HS-5 (cell line): Measurements from ENCODE around the gene RORB.

Experiments
- DNase-seq: peaks from one replicate; pipeline ENCODE4 v3.0.0-alpha.2; 2012; ENCODE audit warnings: low read depth

RORB gene

DNA sequence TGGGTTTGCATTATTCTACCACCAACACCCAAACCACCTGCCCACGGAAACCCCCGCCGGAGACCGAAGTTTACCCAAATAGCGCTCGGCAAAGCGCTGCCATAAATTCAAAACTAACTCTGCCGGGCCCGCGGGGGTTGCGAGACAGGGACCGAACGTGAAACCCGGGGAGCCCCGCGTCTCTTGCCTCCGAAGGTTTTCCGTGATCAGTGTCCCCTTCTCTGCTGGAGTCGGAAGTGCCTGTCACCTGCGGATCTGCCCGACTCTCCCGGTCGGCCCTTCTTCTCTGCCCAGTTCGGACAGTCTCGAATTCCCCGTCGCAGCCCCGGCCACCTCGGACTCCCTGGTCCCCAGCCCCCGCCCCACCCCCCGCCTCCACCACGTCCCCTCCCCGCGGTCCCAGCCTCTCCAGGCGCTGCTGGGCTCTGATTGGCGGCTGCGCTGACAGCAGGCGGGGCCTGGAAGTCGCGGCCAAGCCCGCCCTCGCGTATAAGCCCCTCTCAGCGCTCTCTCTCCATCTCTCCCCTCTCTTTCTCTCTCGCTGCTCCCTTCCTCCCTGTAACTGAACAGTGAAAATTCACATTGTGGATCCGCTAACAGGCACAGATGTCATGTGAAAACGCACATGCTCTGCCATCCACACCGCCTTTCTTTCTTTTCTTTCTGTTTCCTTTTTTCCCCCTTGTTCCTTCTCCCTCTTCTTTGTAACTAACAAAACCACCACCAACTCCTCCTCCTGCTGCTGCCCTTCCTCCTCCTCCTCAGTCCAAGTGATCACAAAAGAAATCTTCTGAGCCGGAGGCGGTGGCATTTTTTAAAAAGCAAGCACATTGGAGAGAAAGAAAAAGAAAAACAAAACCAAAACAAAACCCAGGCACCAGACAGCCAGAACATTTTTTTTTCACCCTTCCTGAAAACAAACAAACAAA lies at the start of gene RORB:
Gene RORB (plus strand): TSS at position 517 of the 929 bp plus-strand sequence. CDS start 642 bp downstream, outside the sequence.
- DNase-seq: peak; percentile 36

DNA sequence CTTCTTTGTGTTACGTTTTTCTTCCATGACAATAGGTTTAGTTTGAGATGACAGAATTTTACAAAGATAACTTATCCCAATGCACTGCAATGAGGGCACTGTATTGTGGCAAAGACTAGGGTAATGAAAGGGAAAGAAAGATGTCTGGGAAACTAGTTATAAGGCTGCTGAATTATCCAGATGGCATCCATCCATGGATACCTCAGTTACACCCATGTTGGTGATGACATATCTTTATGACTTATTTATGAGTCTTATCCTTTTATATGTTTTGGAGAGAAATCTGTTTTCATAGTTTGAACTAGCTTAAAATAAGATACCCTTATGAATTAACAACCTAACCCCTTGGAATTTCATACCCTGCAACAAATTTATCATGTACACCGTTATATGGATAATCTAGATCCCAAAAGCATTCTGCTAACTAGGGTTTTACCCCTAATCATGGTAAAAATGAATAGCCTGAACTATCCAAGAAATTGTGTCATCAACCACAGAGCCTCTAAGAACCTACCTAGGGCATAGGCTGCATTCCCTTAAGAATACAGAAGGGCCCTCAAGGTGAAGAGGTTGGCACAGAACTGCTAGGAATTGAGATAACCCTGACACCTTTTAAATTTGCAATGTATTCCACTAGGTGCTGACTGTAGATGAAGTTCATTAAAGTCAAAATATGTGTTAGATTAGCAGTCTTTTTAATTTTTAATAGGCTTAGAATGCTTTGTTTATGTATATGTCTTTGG lies 49.5 kb upstream of the RORB start:
- no peak for DNase-seq

DNA sequence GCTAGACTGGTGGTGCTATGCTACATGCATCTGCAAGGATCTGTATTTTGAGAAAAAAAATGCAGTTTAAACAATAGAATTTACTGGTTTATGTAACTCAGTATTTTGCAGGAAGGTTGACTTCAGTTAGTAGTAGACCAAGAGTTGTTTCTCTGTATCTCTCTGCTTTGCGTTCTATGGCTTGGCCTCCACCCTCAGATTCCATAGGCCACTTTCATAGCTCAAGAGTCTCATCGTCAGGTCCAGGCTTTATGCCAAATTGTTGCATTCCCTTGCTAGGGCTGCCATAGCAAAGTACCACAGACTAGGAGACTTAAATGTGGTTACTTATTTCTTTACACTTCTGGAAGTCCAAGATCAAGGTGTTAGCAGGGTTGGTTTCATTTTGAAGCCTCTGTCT lies 48.1 kb upstream of the RORB start:
- no peak for DNase-seq

DNA sequence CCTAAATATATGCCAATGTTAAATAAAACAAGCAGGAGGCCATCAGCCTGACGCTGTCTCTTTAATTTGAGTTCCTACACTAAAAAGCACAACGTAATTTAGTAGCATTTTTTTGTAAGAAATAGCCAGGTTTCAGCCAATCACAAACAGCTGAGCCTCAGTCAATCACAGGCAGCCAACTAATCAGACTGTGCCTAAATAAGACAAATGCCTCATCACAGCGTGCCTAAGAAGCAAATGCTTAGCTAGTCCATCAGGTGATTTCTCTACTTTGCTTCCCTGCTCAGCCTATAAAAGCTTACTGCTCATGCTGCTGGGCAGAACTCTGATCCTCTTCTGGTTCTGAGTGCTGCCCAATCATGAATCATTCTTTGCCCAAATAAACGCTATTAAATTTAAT lies 38.3 kb upstream of the RORB start:
- DNase-seq: no peak

DNA sequence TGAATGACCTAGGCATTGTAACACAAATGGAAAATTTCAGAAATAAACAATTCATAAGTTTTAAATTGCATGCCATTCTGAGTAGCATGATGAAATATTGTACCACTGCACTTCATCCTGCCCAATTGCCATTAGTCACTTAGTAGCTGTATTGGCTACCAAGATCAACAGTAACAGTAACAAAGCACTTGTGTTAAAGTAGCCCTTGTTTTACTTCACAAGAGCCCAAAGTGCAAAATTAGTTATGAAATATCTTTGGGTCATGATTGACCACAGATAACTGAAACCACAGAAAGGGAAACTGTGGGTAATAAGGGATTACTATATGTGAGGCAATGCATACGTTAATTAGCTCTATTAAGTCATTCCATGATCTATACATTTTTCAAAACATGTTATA lies 33.3 kb upstream of the RORB start:
- DNase-seq: no peak

DNA sequence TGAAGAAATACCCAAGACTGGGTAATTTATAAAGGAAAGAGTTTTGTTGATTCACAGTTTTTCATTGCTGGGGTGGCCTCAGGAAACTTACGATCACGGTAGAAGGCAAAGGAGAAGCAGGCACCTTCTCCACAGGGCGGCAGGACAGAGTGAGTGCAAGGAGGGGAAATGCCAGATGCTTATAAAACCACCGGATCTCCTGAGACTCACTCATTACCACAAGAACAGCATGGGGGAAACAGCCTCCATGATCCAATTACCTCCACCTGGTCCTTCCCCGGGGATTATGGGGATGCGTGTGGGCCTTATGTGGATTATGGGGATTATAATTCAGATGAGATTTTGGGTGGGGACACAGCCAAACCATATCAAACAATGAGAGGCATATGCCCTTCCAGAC lies 18.5 kb upstream of the RORB start:
- no peak for DNase-seq

DNA sequence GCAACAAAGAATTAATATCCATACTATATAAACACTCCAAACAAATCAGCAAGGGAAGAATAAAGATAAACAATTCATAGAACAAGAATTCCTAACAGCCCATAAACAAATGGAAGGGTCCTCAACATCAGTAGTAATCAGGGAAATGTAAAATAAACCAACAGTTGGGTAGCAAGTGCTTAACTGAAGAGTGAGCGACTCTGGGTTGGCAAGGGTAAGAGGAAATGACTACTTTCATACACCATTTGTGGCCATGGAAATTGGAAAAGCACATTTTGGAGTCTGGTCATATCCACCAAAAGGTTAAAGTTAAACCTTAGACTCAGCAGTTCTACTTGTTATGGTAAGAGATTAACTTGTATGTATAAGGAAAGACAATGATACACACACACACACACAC lies 17.4 kb upstream of the RORB start:
- no peak for DNase-seq

DNA sequence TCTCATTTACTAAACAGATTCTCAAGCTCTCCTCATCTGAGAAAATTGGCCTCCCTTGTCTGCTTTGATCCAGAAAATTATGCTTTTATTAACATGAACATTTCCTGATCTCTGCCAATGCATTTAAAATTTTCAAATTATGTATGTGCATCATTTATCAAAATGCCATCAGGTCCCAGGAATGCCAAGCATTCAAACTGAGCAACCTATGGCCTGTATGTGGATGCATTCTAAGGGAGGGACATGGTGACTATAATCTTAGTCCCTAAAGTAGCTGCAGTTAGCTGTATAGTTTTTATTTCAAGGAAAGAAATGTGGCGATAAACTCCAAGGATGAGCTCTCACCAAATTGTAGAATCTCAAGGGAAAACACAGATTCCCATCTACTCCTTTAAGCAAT lies 9.7 kb upstream of the RORB start:
- DNase-seq: no peak

DNA sequence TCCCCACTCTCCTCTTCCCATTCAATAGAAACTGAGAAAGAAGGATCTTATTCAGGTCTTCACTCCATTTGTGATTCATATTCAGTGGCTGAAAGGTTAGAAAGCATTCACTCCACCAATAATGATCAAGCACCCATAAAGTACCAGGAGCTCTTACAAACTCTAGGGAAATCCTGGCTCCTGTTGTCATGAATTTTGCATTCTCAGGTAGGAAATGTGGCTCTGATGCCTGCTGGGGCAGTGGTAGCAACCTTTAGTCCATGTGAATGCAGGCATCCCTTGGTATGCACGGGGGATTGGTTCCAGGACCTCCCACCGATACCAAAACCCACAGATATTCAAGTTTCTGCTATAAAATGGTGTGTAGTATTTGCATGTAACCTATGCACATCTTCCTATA lies 3.6 kb upstream of the RORB start:
- DNase-seq: no peak

DNA sequence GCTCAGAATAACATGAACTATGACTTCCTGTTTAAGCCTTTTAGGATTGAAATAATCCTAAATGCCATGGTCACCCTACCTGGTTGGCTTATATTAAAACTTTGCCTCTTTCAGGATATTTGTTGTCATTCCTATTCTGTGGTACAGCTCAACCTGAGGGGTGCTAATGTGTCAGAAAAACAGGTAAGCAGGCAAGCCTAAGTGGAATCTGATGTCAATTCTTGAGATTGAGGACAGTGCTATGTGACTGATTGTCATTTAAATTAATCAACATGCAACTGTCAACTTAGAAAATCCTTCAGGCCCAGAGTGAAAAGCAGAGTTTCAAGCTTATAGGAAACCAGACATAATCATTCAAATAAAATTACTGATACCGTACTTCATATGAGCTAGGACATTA lies 2.6 kb upstream of the RORB start:
- no peak for DNase-seq

DNA sequence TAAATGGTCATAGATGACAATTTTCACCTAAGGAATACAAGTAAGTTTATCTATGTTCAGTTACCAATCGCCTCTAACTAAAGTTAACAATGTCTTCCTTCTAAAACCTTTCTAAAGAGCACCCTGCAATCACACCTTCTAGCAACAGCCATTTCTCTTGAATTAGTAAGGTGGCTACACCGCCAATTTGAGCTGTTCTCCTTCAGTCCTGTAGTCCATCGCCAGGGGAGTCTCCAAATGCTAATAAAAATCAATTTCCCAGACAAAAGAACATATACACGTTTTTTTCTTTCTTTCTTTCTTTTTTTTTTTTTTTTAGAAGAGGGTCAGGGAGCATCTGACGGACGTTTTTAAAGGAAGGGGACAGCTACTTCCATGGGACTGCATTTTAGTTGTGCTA lies 729 bp upstream of the RORB start:
- no peak for DNase-seq

DNA sequence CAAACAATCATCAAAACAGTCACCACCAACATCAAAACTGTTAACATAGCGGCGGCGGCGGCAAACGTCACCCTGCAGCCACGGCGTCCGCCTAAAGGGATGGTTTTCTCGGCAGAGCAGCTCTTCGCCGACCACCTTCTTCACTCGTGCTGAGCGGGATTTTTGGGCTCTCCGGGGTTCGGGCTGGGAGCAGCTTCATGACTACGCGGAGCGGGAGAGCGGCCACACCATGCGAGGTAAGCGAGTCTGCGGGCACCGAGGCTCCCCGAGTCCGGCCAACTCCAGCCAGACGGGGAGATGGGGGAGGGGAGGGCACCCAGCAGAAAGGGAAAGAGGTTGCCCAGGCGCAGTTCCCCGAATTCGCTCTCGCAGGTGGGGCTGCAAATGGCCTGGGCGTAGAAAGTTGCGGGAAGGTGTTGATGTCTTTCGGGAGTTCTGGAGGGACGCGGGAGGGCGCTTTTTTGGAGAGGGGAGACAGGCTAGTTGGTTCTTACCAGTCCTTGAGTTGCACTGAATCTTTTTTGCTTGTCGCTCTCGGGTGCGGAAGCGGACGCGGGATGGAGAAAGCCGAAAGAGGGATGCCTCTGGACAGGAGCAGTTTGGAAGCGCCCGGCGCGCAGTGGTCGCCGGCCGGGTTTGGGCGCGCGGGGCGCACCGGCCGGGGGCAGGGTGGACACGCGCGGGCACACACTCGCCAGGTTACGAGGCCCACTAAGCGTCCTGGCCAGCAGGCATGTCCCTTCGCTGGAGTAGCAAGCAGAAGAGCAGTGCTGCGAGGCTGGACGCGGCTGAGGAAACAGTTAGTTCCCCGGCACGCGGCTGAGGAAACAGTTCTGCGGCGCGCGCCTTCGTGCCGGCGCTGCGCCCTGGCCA lies 849 bp downstream of the RORB start:
- no peak for DNase-seq

DNA sequence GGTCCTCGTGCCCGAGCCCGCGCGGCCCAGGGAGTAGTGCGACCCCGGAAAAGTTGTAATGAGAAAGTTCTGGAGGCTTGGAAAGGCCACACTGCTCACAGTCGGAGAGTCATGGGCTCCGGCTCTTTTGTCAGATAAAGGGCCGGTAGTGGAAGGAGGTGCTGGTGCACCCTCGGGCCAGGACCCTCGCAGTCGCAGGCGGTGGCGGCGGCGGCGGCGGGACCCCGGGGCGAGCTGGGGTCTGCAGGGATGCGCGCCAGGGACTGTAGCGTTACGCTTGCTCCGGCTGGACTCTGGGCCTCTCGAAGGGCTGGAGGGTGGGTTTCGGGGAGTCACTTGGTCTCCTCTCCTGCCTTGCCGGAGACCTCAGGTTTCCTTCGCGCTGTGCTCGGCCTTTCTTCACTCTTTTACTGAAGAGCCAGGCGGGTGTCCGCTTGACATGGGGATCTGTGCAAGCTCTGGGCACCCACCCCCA lies 1.5 kb downstream of the RORB start:
- DNase-seq: no peak

DNA sequence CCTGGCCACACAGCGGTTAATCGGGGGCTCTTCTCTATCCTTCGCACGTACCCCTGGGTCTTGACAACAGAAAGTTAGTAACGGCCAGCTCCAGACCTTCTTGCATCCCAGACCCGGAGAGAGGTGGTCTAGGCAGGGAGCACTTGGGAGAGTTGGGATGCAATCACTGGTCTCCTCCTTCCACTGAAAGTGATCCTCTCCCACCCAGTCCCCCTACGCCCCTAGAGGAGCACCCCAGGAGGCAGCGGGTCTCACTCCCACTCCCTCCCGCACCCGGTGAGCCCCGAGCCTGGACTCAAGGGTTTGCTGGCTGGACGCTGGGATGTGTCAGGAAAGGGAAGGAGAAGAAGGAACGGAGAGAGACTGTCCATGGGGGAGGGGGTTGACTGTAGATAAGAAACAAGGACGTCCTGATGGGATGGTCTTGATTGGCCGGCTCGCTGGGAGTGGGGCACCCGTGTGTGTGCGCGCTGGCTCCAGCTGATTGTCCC lies 2.0 kb downstream of the RORB start:
- no peak for DNase-seq

DNA sequence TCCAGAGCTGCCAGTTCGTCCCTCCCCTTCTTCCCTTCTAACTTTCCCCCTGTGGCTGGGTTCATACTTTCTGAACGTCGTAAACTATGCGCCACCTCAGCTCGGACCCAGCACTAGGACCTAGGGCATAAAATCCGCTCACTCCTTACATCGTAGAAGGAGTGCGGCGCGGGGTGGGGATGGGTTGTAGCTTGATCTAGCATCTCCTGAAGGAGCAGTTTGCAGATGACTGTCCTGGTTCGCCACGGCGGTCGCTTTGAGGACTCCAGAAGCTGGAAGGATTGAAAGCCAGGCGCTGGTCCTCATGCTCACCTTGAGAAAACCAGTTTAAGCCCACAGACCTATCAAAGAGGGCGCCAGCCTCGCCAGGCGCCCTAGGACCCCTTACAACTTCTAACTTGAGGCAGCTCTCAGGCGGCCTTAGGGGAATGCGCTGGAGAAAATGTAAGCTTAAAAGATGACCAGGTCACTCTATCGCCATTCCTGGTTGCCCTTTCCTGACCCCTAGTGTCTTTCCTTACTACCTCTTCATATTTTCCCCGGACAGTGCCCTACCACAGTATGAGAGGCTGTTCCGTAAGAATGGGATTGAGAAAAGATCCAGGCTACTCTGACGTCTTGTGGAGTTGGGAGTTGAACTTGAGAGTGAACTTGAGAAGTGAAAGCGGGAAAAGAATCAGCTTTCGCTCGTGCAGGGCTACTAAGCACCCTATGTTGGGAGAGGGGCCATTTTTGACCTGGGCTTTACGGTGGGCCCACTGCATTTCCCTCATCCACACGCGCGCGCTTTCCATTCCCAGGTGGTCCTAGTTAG lies 2.8 kb downstream of the RORB start:
- DNase-seq: no peak

DNA sequence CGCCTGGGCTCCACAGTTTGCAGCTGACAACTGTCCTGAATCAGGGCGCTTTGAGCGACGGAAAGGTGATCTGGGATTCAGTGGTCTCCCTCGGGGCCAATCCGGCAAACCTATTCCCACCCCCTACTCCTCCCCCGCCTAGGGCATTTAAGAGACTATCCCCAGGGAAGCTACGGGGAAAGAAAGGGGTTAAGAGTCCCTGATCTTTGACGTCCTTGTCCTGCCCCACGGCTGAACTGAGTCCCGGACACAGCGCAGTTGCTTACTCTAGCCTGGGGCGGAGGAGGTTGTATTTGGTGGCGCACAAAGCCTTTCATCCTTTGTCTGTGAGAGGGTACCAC lies 3.4 kb downstream of the RORB start:
- no peak for DNase-seq

DNA sequence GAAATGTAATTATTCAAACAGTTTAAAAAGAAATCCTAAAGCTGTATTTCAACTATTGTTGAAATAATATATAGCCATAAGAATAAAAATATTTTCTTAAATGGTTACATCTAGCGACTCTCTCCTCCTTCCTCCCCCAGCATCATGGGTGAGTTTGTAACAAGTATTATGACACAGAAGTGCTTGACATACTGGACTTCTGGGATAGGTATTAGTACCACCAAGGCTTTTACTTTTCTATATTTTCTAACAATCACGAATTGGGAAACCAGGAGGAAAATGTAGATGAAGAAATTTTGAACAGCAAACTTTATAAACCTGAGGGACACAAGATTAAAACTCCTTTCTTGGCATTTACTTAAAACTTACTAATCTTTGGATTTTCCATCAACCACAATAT lies 4.4 kb downstream of the RORB start:
- DNase-seq: no peak

DNA sequence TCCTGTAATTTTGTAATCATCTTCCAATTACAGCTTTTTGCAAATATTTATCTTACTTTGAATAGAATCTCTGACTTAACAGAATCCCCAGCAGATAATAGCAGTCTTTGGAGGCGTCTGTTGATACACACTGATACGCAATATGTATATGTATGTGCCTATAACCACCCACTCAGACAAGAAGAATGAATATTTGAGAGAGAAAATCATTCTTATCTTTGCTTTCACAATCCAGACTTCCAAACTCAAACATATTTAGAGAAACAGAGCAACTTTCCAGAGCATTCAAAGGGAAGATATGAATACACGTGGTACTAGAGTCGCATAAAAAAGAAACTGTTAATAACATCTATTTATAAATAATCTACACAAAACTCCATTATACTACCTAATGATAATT lies 6.1 kb downstream of the RORB start:
- no peak for DNase-seq

DNA sequence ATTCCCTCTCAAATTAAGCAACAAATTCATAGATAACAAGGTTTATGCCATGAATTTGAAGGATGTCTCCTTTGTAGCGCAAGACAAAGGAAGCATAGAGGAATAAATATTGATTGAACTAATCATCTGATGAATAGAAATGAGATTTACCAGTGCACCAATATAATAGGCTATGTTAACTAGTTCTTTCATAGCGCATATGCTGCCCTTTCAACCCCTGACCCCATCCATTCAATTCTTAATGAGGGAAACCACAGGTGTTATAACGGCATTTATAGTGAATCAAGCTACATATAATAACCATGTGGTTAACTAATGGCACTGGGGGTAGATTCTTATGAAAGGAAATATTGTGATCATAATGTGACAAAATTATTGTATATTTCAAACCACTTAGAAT lies 6.5 kb downstream of the RORB start:
- DNase-seq: no peak

DNA sequence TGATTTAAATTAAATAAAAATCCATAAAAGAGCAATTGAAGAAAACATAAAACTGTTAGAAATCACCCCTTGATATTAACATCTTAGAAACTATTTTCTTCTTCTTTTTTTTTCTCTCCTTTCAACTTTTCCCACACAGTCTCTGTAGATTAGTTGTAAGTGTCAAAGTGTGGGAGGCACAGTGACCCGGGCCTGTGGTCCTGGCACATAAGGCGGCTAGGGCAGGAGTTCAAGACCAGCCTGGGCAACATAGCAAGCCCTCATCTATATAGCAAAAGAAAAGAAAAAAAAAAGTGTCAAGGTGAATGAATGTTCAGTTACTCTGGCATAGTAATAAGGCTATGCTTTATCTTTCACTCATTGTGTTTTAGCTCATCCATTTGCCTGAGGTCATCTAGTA lies 14.2 kb downstream of the RORB start:
- no peak for DNase-seq

DNA sequence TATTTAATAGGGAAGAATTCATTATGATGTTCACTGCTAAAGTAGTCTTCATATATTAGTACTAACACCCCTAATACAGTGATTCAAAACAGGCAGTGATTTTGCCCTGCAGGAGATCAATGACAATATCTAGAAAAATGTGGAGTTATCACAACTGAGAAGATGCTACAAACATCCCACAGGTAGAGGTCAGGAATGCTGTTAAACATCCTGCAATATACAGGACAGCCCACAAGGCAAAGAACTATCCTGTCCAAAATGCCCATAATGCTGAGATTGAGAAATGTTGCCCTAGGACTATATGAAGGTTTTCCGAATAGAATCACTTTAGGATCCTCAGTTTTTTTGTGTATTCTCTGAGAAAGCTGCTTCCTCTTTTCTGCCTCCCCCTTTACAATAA lies 15.3 kb downstream of the RORB start:
- DNase-seq: no peak
